Vein endothelial cell (primary cell): ENCODE results near the gene CEP57. TPM values are rescaled to one million over a fixed set of nuclear protein-coding genes. Genes with fewer than 3 reads are reported as not detected.

Experiments used
- small RNA-seq: library from RNA; depleted of rRNA; stranded (forward); fragments of <200 nt; gene quantifications from one replicate; pipeline ENCODE3, GENCODE V24; 2012
- total RNA-seq: library from RNA; depleted of rRNA; stranded (reverse); fragments of >200 nt; gene quantifications from 2 replicates; pipeline ENCODE4 v1.2.3, GENCODE V29; 2012

Gene CEP57
- 31.4 and 34.2 TPM in 2 replicates for total RNA-seq

GRCh38 chr11:95790123-95790932 is at the start of gene CEP57:
TSS of gene CEP57 (plus strand) at chr11:95790498. CDS start at chr11:95790699, 201 bp downstream.

GRCh38 chr11:95789506-95790122 is 684 bp upstream of the CEP57 start, which contains the start of gene FAM76B:
TSS of gene FAM76B (minus strand) at chr11:95789782. CDS start at chr11:95789478, 304 bp downstream.

Small RNA genes lying within 50 kb of the gene (small RNA-seq; reads per million reads assigned to genes)
- gene RNA5SP345, result not detected

Other genes with a start within 250 kb of the CEP57 start
- gene FAM76B, start 716 bp upstream of the CEP57 start, total RNA-seq, result 29.4 and 31.4 TPM in 2 replicates
- gene MTMR2, start 133.6 kb downstream of the CEP57 start, total RNA-seq, result 44.7 and 67.1 TPM in 2 replicates